SK-N-SH (cell line): Measurements from ENCODE around the gene EML1.

Source experiments
- CHD2 ChIP-seq: fragments of 150-350 bp; IDR thresholded peaks from 2 replicates; pipeline ENCODE4 v1.6.1; 2018; ENCODE audit warnings: low read length; ENCODE audit not compliant: partially characterized antibody
- FOSL2 ChIP-seq: IDR thresholded peaks from 2 replicates; pipeline ENCODE4 v1.4.0; 2012; ENCODE audit warnings: low read depth, mild to moderate bottlenecking, moderate library complexity, borderline replicate concordance
- MXI1 ChIP-seq: IDR thresholded peaks from 2 replicates; pipeline ENCODE4 v1.6.1; 2012; ENCODE audit warnings: mild to moderate bottlenecking, low read depth, low read length, improper control_type of control experiment
- NRF1 ChIP-seq: IDR thresholded peaks from 2 replicates; pipeline ENCODE4 v1.6.1; 2012; ENCODE audit warnings: low read depth, mild to moderate bottlenecking, low read length
- RFX5 ChIP-seq: IDR thresholded peaks from 2 replicates; pipeline ENCODE4 v1.6.1; 2012; ENCODE audit warnings: mild to moderate bottlenecking, improper control_type of control experiment, low read length
- SMC3 ChIP-seq: IDR thresholded peaks from 2 replicates; pipeline ENCODE4 v1.6.1; 2012; ENCODE audit warnings: low read depth, low read length, improper control_type of control experiment
- TAF1 ChIP-seq: IDR thresholded peaks from 2 replicates; pipeline ENCODE4 v1.6.1; 2012; ENCODE audit warnings: low read depth, mild to moderate bottlenecking, low read length, moderate library complexity, borderline replicate concordance
- TF ChIP-seq, protein P1 (sequence below): fragments of 200-600 bp; sonication (generic); IDR thresholded peaks from 2 replicates; pipeline ENCODE4 v1.6.1; 2017; ENCODE audit warnings: antibody characterized with exemption, mild to moderate bottlenecking, moderate library complexity
- TF ChIP-seq, protein P2 (sequence below): IDR thresholded peaks from 2 replicates; pipeline ENCODE4 v1.4.0; 2012; ENCODE audit warnings: low read depth, borderline replicate concordance
- TF ChIP-seq, protein P3 (sequence below): fragments of 150-350 bp; IDR thresholded peaks from 2 replicates; pipeline ENCODE4 v1.6.1; 2017; ENCODE audit warnings: antibody characterized with exemption, low read length, low read depth, borderline replicate concordance

DNA sequence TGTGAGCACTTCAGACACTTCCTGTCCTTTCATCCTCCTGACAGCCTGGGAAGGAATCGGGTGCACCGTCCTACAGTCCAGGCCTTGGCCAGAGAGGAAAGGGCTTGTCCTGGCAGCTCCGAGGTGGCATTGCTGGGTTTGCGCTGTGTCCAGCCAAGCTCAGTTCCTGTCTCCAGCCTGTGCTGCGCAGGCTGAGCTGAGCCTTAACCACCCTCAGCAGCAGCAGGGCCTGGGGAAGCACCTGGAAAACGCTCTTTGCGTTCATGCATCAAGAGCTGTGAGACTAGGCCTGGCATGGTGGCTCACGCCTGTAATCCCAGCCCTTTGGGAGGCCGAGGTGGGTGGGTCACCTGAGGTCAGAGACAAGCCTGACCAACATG is 33.7 kb upstream of the EML1 start:
- TF ChIP-seq, protein P1, sequence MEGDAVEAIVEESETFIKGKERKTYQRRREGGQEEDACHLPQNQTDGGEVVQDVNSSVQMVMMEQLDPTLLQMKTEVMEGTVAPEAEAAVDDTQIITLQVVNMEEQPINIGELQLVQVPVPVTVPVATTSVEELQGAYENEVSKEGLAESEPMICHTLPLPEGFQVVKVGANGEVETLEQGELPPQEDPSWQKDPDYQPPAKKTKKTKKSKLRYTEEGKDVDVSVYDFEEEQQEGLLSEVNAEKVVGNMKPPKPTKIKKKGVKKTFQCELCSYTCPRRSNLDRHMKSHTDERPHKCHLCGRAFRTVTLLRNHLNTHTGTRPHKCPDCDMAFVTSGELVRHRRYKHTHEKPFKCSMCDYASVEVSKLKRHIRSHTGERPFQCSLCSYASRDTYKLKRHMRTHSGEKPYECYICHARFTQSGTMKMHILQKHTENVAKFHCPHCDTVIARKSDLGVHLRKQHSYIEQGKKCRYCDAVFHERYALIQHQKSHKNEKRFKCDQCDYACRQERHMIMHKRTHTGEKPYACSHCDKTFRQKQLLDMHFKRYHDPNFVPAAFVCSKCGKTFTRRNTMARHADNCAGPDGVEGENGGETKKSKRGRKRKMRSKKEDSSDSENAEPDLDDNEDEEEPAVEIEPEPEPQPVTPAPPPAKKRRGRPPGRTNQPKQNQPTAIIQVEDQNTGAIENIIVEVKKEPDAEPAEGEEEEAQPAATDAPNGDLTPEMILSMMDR: no peak
- TF ChIP-seq TAF1: no peak
- no peak for TF ChIP-seq NRF1
- TF ChIP-seq SMC3: no peak
- no peak for TF ChIP-seq RFX5
- TF ChIP-seq, protein P2, sequence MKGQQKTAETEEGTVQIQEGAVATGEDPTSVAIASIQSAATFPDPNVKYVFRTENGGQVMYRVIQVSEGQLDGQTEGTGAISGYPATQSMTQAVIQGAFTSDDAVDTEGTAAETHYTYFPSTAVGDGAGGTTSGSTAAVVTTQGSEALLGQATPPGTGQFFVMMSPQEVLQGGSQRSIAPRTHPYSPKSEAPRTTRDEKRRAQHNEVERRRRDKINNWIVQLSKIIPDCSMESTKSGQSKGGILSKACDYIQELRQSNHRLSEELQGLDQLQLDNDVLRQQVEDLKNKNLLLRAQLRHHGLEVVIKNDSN: no peak
- TF ChIP-seq, protein P3, sequence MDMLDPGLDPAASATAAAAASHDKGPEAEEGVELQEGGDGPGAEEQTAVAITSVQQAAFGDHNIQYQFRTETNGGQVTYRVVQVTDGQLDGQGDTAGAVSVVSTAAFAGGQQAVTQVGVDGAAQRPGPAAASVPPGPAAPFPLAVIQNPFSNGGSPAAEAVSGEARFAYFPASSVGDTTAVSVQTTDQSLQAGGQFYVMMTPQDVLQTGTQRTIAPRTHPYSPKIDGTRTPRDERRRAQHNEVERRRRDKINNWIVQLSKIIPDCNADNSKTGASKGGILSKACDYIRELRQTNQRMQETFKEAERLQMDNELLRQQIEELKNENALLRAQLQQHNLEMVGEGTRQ: no peak
- no peak for TF ChIP-seq FOSL2
- TF ChIP-seq MXI1: no peak
- no peak for TF ChIP-seq CHD2
